Kidney epithelial cell (primary cell): ENCODE results near the gene FAM184A. TPM values are rescaled to one million over a fixed set of nuclear protein-coding genes. Genes with fewer than 3 reads are reported as not detected.

Experiments used
- DNase-seq: peaks from one replicate; pipeline ENCODE4 v3.0.0-alpha.2; 2010; ENCODE audit warnings: low read depth
- H3K27me3 ChIP-seq: 2 replicates; pipeline ENCODE4 v1.6.0; 2011; ENCODE audit warnings: low read length; ENCODE audit not compliant: control insufficient read depth, insufficient read depth
- H3K36me3 ChIP-seq: 2 replicates; pipeline ENCODE4 v1.5.1; 2011; ENCODE audit warnings: low read length; ENCODE audit not compliant: control insufficient read depth, insufficient read depth
- H3K4me3 ChIP-seq: 2 replicates; pipeline ENCODE4 v1.5.1; 2011; ENCODE audit warnings: low read depth, mild to moderate bottlenecking, control low read depth, low read length
- CTCF ChIP-seq: IDR thresholded peaks from 2 replicates; pipeline ENCODE4 v1.5.1; 2011; ENCODE audit warnings: mild to moderate bottlenecking, moderate library complexity, low read length, control low read depth, inconsistent platforms; ENCODE audit not compliant: insufficient read depth, poor library complexity, severe bottlenecking
- total RNA-seq: library from RNA; depleted of rRNA; stranded (reverse); fragments of >200 nt; gene quantifications from 2 replicates; pipeline ENCODE4 v1.2.3, GENCODE V29; 2015

Gene FAM184A
- total RNA-seq, 1 donor from 2014 or later: 2.0 TPM

GRCh38 chr6:118965843-118966370 lies 112.6 kb downstream of the FAM184A start:
- H3K27me3 ChIP-seq: no peaks in the 10 kb centered on the region
- TF ChIP-seq CTCF: no peak
- H3K36me3 ChIP-seq: no peaks in the 10 kb centered on the region
- DNase-seq: no peak
- H3K4me3 ChIP-seq: no peak overlapping the region

- Histone ChIP-seq H3K4me3 (no peak overlapping the region), H3K27me3 (no peaks in the 10 kb centered on the region), H3K36me3 (no peaks in the 10 kb centered on the region)
- TF ChIP-seq CTCF: no peak
- DNase-seq: no peak
These were observed 113.1 kb downstream of the FAM184A start for GRCh38 chr6:118965371-118965770.

GRCh38 chr6:118963003-118963402 lies 115.5 kb downstream of the FAM184A start:
- no peak for TF ChIP-seq CTCF

GRCh38 chr6:118959903-118960302 lies 118.6 kb downstream of the FAM184A start:
- TF ChIP-seq CTCF: no peak
- H3K27me3 ChIP-seq: no peaks in the 10 kb centered on the region
- no peak for DNase-seq
- no peak overlapping the region for H3K4me3 ChIP-seq
- no peaks in the 10 kb centered on the region for H3K36me3 ChIP-seq

More at GRCh38 chr6:118963003-118963402, 115.5 kb downstream of the FAM184A start:
- Histone ChIP-seq H3K27me3 (no peaks in the 10 kb centered on the region), H3K4me3 (no peak overlapping the region), H3K36me3 (no peaks in the 10 kb centered on the region)
- DNase-seq: no peak

- Histone ChIP-seq H3K36me3 (no peaks in the 10 kb centered on the region), H3K4me3 (no peak overlapping the region), H3K27me3 (no peaks in the 10 kb centered on the region)
- DNase-seq: no peak
- TF ChIP-seq CTCF: no peak
These were observed 125.1 kb downstream of the FAM184A start for GRCh38 chr6:118953391-118953790.

GRCh38 chr6:118952683-118953082 lies 125.8 kb downstream of the FAM184A start:
- no peaks in the 10 kb centered on the region for H3K36me3 ChIP-seq
- TF ChIP-seq CTCF: no peak
- H3K27me3 ChIP-seq: no peaks in the 10 kb centered on the region
- no peak overlapping the region for H3K4me3 ChIP-seq
- DNase-seq: no peak
